Measurements from ENCODE around the gene TET1.
"Not testable (repeated sequence)": the region's sequence is repeated elsewhere in the genome, so short reads cannot be mapped to it uniquely, and the experiment has no call there.

The TET1 gene

GRCh38 chr10:68633816-68634466 lies 73.8 kb downstream of the TET1 start:
- DNase-seq (ENCODE audit: low read depth), result no peak
- H3K4me3 ChIP-seq (replicated peaks; ENCODE audit: low read depth, low read length), result no peak overlapping the region
- no peak for TF ChIP-seq CTCF (IDR thresholded peaks at IDR 0.05; ENCODE audit: low read length, missing control alignments)

- TF ChIP-seq CTCF (IDR thresholded peaks at IDR 0.05; ENCODE audit: low read length, missing control alignments), result no peak
- H3K4me3 ChIP-seq (replicated peaks; ENCODE audit: low read depth, low read length), result no peak overlapping the region
- DNase-seq (ENCODE audit: low read depth), result no peak
Observed at GRCh38 chr10:68636335-68636734, 76.2 kb downstream of the TET1 start.

GRCh38 chr10:68643550-68643949 lies 83.4 kb downstream of the TET1 start:
- not testable (repeated sequence) for H3K4me3 ChIP-seq (replicated peaks; ENCODE audit: low read depth, low read length); DNase-seq (ENCODE audit: low read depth)

- peak; percentile 70 for DNase-seq (ENCODE audit: low read depth)
- no peak overlapping the region for H3K4me3 ChIP-seq (replicated peaks; ENCODE audit: low read depth, low read length)
- TF ChIP-seq CTCF (IDR thresholded peaks at IDR 0.05; ENCODE audit: low read length, missing control alignments), result no peak
Observed at GRCh38 chr10:68647672-68648341, 87.7 kb downstream of the TET1 start.

- no peak overlapping the region for H3K4me3 ChIP-seq (replicated peaks; ENCODE audit: low read depth, low read length)
- TF ChIP-seq CTCF (IDR thresholded peaks at IDR 0.05; ENCODE audit: low read length, missing control alignments), result no peak
- DNase-seq (ENCODE audit: low read depth), result no peak
Observed at GRCh38 chr10:68655620-68656126, 95.5 kb downstream of the TET1 start.

GRCh38 chr10:68665841-68666240 lies 105.7 kb downstream of the TET1 start:
- no peak overlapping the region for H3K4me3 ChIP-seq (replicated peaks; ENCODE audit: low read depth, low read length)
- no peak for TF ChIP-seq CTCF (IDR thresholded peaks at IDR 0.05; ENCODE audit: low read length, missing control alignments)
- peak; percentile 43 for DNase-seq (ENCODE audit: low read depth)

- peak; percentile 85 for DNase-seq (ENCODE audit: low read depth)
- H3K4me3 ChIP-seq (replicated peaks; ENCODE audit: low read depth, low read length), result no peak overlapping the region
- TF ChIP-seq CTCF (IDR thresholded peaks at IDR 0.05; ENCODE audit: low read length, missing control alignments), result no peak
Observed at GRCh38 chr10:68666280-68666760, 106.2 kb downstream of the TET1 start.
